ENCODE results near the gene KCNQ1.

Gene KCNQ1

DNA sequence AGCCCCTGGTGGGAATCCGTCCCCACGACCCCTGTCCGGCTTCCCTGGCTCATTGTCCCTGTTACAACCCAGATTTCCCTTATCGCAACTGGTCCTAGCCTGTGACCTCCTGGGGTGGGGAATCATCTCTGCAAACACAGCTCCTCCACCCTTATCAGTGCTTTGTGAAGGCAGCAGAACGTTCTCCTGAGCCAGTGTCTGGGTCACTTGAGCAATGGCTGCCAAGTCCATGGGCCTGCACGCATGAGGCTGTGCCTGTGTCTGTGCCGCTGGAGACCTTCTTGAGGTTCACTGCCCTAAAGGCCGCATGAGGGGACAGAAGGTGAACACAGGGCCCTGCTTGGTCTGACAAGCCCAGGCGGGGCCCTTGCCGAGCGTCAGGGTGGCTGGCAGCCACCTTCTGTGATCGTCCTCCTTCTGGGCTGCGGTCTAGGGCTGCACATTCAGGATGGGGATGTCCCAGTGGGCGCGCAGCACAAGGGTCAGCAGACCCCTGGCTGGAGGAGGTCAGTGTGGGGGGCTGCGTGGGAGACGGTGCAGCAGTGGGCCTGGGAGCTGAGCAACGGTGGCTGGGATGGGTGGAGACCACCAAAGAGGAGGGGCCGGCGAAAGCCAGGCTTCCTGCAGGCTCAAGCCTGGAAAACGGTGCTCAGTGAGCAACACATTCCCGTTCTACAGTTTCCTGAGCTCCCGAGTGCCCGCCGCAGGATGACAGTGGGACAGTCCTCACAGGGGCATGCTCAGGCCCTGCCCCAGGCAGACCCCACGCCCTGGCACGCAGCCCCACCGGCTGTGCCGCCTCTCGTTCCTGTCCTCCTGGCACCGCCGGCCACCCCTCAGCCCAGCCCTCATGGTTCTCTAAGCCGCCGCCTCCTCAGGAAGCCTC lies 366.6 kb downstream of the KCNQ1 start:
- Histone ChIP-seq H3K4me3 (ENCODE audit: extremely low read depth, insufficient read depth, low read length, poor library complexity, severe bottlenecking) (no peak overlapping the region), H3K27ac (ENCODE audit: low read depth, low read length, severe bottlenecking) (peak overlapping the region; percentile 62), H3K4me1 (ENCODE audit: control insufficient read depth, insufficient read depth, low read length, poor library complexity, severe bottlenecking) (peaks cover 14% of the 10 kb centered on the region), H3K36me3 (ENCODE audit: control insufficient read depth, insufficient read depth, low read length) (no peaks in the 10 kb centered on the region), H3K9me3 (ENCODE audit: control insufficient read depth, low read length) (no peaks in the 10 kb centered on the region)
- WGBS, 2 experiments (ENCODE audit: insufficient coverage in 2 of 2): 91 to 92% methylated on average over 27 to 33 of the region's 34 CpGs

DNA sequence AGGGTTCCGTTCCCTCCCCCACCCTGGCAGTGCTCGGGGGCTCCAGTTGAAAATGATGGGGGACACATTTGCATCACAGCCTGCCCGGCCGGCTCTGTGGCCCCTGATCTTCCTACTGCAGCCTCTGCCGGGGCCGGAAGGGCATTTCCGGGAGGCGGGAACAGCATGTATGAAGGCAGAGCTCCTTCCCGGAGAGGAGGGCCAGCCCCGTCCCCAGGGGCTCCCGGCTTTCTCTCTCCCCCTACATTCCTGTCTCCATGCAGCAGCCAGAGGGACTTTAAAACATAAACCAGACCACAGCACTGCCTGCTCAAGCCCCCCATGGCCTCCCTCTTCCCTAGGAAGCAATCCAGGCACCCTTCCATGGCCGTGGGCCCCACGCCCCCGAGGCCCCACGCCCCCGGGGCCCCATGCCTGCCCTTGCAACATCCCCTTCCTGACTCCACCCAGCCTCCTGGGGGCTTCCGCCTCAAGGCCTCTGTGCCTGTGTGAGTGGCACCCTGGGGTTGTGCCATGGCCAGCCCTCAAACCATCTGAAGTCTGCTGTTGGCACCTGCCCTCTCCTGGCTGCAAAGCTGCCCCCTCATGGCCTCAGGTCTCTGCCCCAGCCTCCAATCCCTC lies 367.7 kb downstream of the KCNQ1 start:
- Histone ChIP-seq H3K27ac (ENCODE audit: low read depth, low read length, severe bottlenecking) (peak overlapping the region; percentile 62), H3K4me1 (ENCODE audit: control insufficient read depth, insufficient read depth, low read length, poor library complexity, severe bottlenecking) (peaks cover 14% of the 10 kb centered on the region), H3K36me3 (ENCODE audit: control insufficient read depth, insufficient read depth, low read length) (no peaks in the 10 kb centered on the region), H3K4me3 (ENCODE audit: extremely low read depth, insufficient read depth, low read length, poor library complexity, severe bottlenecking) (no peak overlapping the region), H3K9me3 (ENCODE audit: control insufficient read depth, low read length) (no peaks in the 10 kb centered on the region)
- WGBS, 2 experiments (ENCODE audit: insufficient coverage in 2 of 2): 30 to 39% methylated on average over 7 to 11 of the region's 17 CpGs

DNA sequence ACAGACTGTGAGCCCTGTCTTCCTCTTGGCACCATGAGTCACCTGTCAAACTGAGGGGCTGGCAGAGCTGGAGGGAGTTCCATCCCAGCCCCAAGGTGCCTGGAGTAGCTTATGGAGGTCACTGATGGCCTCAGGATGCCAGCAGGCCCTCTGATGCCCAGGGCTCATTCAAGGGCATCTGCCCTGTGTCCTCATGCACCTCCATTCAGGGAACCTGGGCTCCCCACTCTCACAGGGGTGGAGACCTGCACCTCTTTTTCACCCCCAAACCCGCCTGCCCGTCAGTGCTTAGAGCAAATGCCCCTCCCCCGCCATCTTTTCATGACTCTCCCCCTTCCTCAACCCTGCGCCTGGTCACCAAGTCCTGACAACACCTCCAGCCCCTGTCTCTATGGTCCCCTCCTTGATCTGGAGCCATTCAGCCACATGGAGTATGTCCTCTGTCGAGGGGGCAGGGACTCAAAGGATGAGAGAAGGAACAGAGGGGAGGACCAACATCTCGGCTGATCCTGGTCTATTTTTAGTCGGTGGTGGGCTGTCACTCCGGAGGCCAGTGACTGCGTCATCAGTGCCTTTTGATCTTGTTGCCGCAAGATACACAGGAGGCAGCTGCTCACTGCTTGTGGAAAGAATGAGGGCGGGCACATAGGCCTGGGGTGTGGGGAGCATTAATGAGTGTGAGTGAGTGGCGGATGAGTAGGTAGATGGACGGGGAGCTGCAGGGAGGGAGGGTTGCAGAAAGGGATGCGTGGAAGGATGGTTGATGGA lies 368.5 kb downstream of the KCNQ1 start:
- 62 to 68% methylated on average over 13 to 14 of the region's 14 CpGs for WGBS, 2 experiments (ENCODE audit: insufficient coverage in 2 of 2)
- H3K9me3 ChIP-seq (ENCODE audit: control insufficient read depth, low read length): no peaks in the 10 kb centered on the region
- H3K27ac ChIP-seq (ENCODE audit: low read depth, low read length, severe bottlenecking): peak overlapping the region; percentile 62
- H3K4me3 ChIP-seq (ENCODE audit: extremely low read depth, insufficient read depth, low read length, poor library complexity, severe bottlenecking): no peak overlapping the region
- peaks cover 14% of the 10 kb centered on the region for H3K4me1 ChIP-seq (ENCODE audit: control insufficient read depth, insufficient read depth, low read length, poor library complexity, severe bottlenecking)
- no peaks in the 10 kb centered on the region for H3K36me3 ChIP-seq (ENCODE audit: control insufficient read depth, insufficient read depth, low read length)

DNA sequence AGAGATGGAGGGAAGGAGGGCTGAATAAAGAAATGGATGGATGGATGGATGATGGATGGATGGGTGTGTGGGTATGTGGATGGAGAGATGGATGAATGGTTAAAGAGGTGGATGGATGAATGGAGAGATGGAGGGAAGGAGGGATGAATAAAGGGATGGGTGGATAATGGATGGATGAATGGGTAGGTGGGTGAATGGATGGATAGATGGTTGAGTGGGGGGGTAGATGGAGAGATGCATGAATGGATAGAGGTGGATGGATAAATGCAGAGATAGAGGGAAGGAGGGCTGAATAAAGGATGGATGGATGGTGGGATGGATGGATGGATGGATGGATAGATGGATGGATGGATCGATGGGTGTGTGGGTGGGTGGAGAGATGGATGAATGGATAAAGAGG lies 369.2 kb downstream of the KCNQ1 start:
- Histone ChIP-seq H3K4me3 (ENCODE audit: extremely low read depth, insufficient read depth, low read length, poor library complexity, severe bottlenecking) (no peak overlapping the region), H3K27ac (ENCODE audit: low read depth, low read length, severe bottlenecking) (no peak overlapping the region), H3K36me3 (ENCODE audit: control insufficient read depth, insufficient read depth, low read length) (no peaks in the 10 kb centered on the region), H3K4me1 (ENCODE audit: control insufficient read depth, insufficient read depth, low read length, poor library complexity, severe bottlenecking) (peaks cover 14% of the 10 kb centered on the region), H3K9me3 (ENCODE audit: control insufficient read depth, low read length) (peaks cover 4% of the 10 kb centered on the region)
- 92 to 95% methylated on average over 1 of the region's 1 CpG for WGBS, 2 experiments (ENCODE audit: insufficient coverage in 2 of 2)

DNA sequence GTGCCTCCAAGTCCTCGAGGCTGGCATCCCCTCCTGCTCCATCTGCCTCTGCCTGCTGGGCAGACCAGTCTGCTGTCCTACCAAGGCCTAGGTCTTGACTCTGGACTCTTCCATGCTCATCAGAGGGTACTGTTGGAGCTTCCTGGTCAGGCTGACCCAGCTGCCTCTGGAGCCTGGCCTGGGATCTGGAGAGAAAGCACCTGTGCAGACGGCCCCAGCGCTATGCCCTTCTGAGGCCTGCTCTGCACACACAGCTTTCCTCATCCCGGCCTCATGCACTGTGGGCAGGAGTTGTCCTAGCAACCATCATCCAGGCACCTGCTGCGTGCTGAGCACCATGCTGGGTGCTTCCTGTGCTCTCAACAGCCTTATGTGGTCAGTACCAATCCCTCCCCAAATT lies 369.9 kb downstream of the KCNQ1 start:
- H3K9me3 ChIP-seq (ENCODE audit: control insufficient read depth, low read length): peaks cover 10% of the 10 kb centered on the region
- H3K4me1 ChIP-seq (ENCODE audit: control insufficient read depth, insufficient read depth, low read length, poor library complexity, severe bottlenecking): peaks cover 14% of the 10 kb centered on the region
- no peaks in the 10 kb centered on the region for H3K36me3 ChIP-seq (ENCODE audit: control insufficient read depth, insufficient read depth, low read length)
- H3K4me3 ChIP-seq (ENCODE audit: extremely low read depth, insufficient read depth, low read length, poor library complexity, severe bottlenecking): no peak overlapping the region
- H3K27ac ChIP-seq (ENCODE audit: low read depth, low read length, severe bottlenecking): no peak overlapping the region
- WGBS, 2 experiments (ENCODE audit: insufficient coverage in 2 of 2): 82 to 87% methylated on average over 3 to 5 of the region's 5 CpGs

- H3K4me3 ChIP-seq (ENCODE audit: extremely low read depth, insufficient read depth, low read length, poor library complexity, severe bottlenecking): no peak overlapping the region
- no peaks in the 10 kb centered on the region for H3K36me3 ChIP-seq (ENCODE audit: control insufficient read depth, insufficient read depth, low read length)
- H3K27ac ChIP-seq (ENCODE audit: low read depth, low read length, severe bottlenecking): no peak overlapping the region
- peaks cover 10% of the 10 kb centered on the region for H3K9me3 ChIP-seq (ENCODE audit: control insufficient read depth, low read length)
- peaks cover 14% of the 10 kb centered on the region for H3K4me1 ChIP-seq (ENCODE audit: control insufficient read depth, insufficient read depth, low read length, poor library complexity, severe bottlenecking)
- 88 to 95% methylated on average over 16 of the region's 16 CpGs for WGBS, 2 experiments (ENCODE audit: insufficient coverage in 2 of 2)
These were observed 371.1 kb downstream of the KCNQ1 start for GRCh38 chr11:2815762-2816496.

DNA sequence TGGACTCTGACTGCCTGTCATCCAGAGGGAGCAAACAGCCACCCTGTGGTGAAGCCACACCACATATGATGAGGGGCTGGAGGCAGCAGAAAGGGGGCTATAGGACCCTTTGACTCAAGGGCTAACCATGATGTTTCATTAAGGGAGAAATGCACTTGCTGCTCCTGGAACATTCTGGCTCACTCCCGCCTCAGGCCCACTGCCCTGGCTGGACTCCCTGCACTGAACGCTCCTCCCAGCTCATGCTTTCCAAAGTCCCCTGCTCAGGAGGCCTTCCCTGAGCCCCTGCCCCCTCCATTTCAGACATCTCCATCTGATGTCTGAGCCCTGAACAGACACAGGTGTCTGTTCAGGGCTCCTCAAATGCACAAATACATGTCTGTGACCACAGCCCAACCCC lies 371.7 kb downstream of the KCNQ1 start:
- Histone ChIP-seq H3K9me3 (ENCODE audit: control insufficient read depth, low read length) (peaks cover 14% of the 10 kb centered on the region), H3K4me1 (ENCODE audit: control insufficient read depth, insufficient read depth, low read length, poor library complexity, severe bottlenecking) (peaks cover 14% of the 10 kb centered on the region), H3K4me3 (ENCODE audit: extremely low read depth, insufficient read depth, low read length, poor library complexity, severe bottlenecking) (no peak overlapping the region), H3K36me3 (ENCODE audit: control insufficient read depth, insufficient read depth, low read length) (no peaks in the 10 kb centered on the region), H3K27ac (ENCODE audit: low read depth, low read length, severe bottlenecking) (no peak overlapping the region)
- 100% methylated on average over 2 of the region's 2 CpGs for WGBS, 2 experiments (ENCODE audit: insufficient coverage in 2 of 2)

GRCh38 chr11:2816941-2817421 lies 372.2 kb downstream of the KCNQ1 start:
- no peak overlapping the region for H3K27ac ChIP-seq (ENCODE audit: low read depth, low read length, severe bottlenecking)

GRCh38 chr11:2817431-2817830 lies 372.6 kb downstream of the KCNQ1 start:
- H3K36me3 ChIP-seq (ENCODE audit: control insufficient read depth, insufficient read depth, low read length): no peaks in the 10 kb centered on the region
- peaks cover 7% of the 10 kb centered on the region for H3K4me1 ChIP-seq (ENCODE audit: control insufficient read depth, insufficient read depth, low read length, poor library complexity, severe bottlenecking)
- peaks cover 18% of the 10 kb centered on the region for H3K9me3 ChIP-seq (ENCODE audit: control insufficient read depth, low read length)
- no peak overlapping the region for H3K4me3 ChIP-seq (ENCODE audit: extremely low read depth, insufficient read depth, low read length, poor library complexity, severe bottlenecking)
- 83 to 85% methylated on average over 4 to 6 of the region's 6 CpGs for WGBS, 2 experiments (ENCODE audit: insufficient coverage in 2 of 2)
- no peak overlapping the region for H3K27ac ChIP-seq (ENCODE audit: low read depth, low read length, severe bottlenecking)

More at GRCh38 chr11:2816941-2817421, 372.2 kb downstream of the KCNQ1 start:
- H3K9me3 ChIP-seq (ENCODE audit: control insufficient read depth, low read length): peaks cover 14% of the 10 kb centered on the region
- WGBS, 2 experiments (ENCODE audit: insufficient coverage in 2 of 2): 89 to 94% methylated on average over 14 to 15 of the region's 15 CpGs
- no peak overlapping the region for H3K4me3 ChIP-seq (ENCODE audit: extremely low read depth, insufficient read depth, low read length, poor library complexity, severe bottlenecking)
- H3K4me1 ChIP-seq (ENCODE audit: control insufficient read depth, insufficient read depth, low read length, poor library complexity, severe bottlenecking): peaks cover 10% of the 10 kb centered on the region
- H3K36me3 ChIP-seq (ENCODE audit: control insufficient read depth, insufficient read depth, low read length): no peaks in the 10 kb centered on the region

DNA sequence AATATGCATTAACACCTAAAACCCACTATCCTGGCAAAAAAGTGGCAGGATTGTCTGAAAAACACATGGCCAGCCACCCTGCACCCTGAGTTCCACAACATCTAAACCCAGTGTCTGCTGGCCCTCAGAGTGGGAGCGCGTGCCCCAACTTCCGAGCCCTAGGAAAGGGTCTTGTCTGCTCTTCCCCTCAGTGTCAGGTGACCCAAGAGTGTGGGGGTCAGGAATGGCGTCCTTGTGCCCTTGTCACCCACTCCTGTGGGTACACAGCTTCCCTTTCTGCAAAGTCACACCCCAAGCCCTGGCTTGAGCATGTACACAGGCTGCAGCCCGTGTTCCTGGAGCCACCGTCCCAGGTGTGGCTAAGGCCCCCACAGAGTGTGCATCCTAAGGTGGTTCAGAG lies 373.2 kb downstream of the KCNQ1 start:
- Histone ChIP-seq H3K4me3 (ENCODE audit: extremely low read depth, insufficient read depth, low read length, poor library complexity, severe bottlenecking) (no peak overlapping the region), H3K27ac (ENCODE audit: low read depth, low read length, severe bottlenecking) (no peak overlapping the region), H3K4me1 (ENCODE audit: control insufficient read depth, insufficient read depth, low read length, poor library complexity, severe bottlenecking) (peaks cover 1% of the 10 kb centered on the region), H3K9me3 (ENCODE audit: control insufficient read depth, low read length) (peaks cover 23% of the 10 kb centered on the region), H3K36me3 (ENCODE audit: control insufficient read depth, insufficient read depth, low read length) (no peaks in the 10 kb centered on the region)
- WGBS, 2 experiments (ENCODE audit: insufficient coverage in 2 of 2): 81 to 94% methylated on average over 3 to 6 of the region's 6 CpGs

Measured in mesodermal cell (in vitro differentiated cells).